HG02981 (cell line): ENCODE results near the gene LGALS16.
"Not testable (repeated sequence)": the region's sequence is repeated elsewhere in the genome, so short reads cannot be mapped to it uniquely, and the experiment has no call there.

Experiments
- ATAC-seq: cut with Tn5 transposase; IDR thresholded peaks from one replicate; pipeline ENCODE4 v1.9.1; 2021; ENCODE audit warnings: mild to moderate bottlenecking, moderate library complexity; ENCODE audit not compliant: unreplicated experiment

LGALS16 gene, protein sequence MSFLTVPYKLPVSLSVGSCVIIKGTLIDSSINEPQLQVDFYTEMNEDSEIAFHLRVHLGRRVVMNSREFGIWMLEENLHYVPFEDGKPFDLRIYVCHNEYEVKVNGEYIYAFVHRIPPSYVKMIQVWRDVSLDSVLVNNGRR

DNA sequence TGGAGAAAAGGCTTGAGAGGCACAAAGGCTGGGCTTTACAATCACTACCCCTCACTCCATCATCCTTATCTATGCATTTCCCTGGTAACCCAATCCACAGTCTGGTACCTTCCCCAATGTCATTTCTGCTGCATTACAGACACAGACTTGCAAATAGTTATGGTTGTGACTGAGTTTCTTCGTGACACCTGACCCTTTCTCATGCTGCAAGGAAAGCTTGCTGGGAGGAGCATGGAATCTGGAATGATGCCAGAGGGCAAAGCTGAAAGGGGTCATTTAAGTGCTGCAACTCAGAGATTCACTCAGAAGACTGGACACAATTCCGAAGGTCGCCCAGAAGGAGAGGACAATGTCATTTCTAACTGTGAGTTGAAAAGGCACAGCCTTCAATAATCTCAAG, at the start of gene LGALS16:
Gene LGALS16, plus strand, starts transcription at position 301 of the 400 bp plus-strand sequence. Its CDS starts 49 bp downstream, at position 350.
- no peak for ATAC-seq

DNA sequence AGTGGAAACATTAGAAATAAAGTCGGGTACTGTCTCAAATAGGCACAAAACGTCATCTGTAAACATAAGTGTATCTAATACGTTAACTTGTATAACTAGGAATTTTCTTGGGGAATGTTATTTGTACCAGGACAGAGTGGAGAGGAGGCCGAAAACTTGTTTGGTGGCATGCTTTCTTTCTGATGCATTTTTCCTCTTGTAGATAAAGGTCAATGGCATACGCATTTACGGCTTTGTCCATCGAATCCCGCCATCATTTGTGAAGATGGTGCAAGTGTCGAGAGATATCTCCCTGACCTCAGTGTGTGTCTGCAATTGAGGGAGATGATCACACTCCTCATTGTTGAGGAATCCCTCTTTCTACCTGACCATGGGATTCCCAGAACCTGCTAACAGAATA, 48.7 kb upstream of the LGALS16 start:
- no peak for ATAC-seq

DNA sequence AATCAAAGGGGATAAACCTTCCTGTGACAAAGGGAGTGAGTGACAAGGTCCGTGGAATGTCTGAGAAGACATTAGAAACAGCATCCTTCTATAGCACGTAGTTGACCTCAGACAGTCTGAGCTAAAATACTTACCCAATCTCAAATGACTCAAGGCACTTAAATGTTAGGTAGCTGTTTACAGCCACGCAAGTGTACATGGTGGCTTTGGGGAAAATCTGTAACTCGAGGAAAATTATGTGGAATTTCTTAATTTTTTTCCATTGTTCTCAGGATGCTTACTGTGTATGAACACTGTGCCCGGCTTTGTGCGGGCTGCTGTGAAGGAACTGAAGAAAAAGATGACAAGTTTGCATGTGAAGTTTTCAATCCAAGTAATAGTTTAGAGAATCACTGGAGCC, 48.2 kb upstream of the LGALS16 start:
- ATAC-seq: no peak

DNA sequence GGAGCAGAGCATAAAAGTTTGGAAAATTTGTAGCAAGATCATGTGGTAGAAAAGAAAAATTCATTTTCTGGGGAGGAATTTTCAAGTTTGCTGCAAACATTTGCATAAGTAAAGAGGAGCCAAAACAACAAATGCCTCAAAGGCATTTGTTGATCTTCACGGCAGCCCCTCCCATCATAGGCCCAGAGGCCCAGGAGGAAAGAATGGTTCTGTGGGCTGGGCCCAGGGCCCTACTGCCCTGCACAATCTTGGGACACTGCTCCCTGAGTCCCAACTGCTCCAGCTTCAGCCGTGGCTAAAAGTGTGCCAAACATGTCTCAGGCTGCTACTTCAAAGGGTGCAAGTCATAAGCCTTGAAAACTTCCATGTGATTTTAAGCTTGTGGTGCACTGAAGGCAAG, 42.1 kb upstream of the LGALS16 start:
- no peak for ATAC-seq

DNA sequence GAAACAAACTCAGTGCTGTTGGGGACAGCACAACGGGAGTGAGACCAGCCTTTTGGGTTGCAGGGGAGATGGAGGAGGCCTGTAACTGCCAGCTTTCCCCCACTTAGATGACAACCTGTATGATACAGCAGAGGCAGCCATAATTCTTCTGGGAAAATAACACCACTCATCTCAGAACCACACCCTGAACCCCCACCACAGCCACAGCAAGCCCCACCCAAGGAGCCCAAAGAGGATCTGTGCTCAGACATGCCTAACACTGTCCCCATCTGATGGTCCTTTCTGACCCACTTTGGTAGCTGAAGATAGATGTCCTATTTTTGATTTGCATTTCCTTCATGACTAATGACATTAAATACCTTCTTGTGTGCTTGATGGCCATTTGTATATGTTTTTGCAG, 38.0 kb upstream of the LGALS16 start:
- ATAC-seq: no peak

DNA sequence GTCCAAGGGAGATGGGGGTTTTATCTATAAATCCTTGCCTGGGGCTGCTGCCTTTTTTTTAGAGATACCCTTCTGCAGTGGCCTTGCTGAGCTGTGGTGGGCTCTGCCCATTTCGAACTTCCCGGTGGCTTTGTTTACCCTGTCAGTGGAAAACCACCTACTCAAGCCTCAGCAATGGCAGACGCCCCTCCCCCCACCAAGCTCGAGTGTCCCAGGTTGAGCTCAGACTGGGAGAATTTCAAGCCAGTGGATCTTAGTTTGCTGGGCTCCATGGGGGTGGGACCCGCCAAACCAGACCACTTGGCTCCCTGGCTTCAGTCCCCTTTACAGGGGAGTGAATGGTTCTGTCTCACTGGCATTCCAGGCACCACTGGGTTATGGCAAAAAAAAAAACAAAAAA, 31.8 kb upstream of the LGALS16 start:
- no peak for ATAC-seq

DNA sequence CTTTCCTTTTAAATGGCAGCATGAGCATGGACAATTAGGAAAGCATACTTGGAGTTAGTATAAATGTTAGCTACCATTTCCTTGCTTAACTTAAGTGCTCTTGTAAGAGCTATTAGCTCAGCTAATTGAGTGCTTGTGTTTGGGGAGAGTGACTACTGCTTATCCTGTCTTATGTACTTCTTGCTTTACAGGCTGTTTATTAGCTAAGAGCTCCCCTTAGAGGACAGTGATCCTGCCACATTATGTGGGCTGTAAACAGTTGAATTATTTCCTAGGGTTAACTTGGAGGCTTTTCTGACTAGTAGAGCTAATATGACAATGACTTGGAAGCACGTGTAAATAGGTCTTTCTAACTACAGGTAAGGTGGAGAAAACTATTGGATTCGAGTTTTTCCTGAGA, 28.1 kb upstream of the LGALS16 start:
- ATAC-seq: not testable (repeated sequence)

DNA sequence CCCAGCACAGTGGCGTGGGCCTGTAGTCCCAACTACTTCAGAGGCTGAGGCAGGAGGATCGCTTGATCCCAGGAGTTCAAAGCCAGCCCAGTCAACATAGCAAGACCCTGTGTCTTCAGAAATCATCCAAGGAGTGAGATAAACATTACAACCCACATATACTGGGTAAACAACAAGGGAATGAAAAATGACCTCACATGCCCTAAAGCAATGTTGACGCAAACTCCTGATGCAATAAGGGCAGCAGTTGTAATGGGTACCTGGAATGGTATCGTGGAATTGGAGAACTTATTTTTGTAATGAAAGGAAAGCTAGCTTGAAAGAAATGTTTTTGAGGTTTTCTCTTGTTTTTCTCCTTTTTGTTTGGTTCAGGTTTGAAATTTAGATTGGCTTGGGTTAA, 24.5 kb upstream of the LGALS16 start:
- ATAC-seq: no peak

DNA sequence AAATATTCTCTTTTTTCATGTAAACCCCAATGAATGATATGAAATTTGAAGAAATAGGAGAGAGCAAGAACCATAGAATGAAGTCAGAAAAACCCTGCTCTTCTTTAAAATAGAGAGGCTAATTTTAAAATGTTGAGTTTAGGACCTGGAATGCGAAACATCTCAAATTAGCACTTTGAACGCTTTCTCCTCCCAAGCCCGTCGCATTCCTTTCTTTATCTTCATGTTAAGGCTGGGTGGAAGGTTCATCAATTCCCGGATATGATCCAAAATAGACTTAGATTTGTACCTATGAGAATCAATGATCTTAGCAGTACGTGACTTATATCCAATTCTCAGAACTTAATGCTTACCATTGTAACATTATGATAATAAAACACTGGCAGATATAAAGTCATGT, 24.1 kb upstream of the LGALS16 start:
- ATAC-seq: no peak

DNA sequence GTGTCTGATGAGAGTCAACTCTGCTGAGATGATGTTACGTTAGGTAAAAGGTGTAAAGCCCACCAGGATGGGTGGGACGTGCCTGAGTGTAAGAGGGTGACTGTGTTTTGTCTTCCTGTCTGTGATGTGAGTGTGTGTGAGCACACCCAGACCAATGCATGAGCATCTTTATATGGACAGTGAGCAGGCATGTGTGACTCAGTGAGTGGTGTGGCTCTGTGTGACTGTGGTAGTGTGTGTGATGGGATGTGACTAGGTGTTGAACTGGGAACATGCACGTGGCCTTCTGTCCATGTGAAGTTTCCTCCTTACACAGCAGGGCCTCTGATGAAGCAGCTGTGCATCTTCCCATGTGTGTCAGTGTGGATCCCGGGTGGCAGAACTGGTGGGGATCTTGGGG, 17.8 kb upstream of the LGALS16 start:
- ATAC-seq: no peak

DNA sequence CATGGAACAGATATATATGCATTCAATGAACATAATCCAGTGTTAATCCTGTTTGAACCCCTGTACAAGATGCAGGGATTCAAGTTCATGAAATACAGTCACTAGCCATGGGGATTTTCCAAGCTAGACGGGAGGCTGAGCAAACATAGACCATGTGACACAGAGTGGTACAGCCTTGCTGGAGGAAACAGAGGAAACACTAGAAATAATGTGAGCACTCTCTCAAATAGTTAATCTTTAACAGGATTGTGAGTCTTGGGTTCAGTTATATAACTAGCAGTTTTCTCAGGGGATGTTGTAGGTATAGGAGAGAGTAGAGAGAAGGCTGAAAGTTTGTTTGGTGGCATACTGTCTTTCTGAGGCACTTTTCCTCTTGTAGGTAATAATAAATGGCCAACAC, 13.9 kb upstream of the LGALS16 start:
- ATAC-seq: no peak

DNA sequence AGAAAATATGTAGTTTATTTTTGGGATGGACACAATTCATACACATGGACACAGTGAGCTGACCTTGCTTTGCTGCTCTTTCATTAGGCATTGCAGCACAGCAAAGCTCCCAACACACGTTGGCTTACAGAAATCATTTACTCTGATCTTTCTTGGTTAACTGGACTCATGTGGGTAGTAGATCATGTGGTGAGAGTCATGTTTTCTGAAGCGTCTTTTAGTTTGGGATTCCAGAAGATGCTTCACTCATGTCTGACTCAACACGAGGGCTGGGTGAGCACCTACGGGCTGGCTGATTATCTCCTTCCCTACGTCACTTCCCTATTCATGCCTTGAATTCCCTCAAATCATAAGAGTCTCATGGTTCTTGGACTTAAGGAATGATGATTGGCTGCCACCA, 12.1 kb upstream of the LGALS16 start:
- ATAC-seq: no peak

DNA sequence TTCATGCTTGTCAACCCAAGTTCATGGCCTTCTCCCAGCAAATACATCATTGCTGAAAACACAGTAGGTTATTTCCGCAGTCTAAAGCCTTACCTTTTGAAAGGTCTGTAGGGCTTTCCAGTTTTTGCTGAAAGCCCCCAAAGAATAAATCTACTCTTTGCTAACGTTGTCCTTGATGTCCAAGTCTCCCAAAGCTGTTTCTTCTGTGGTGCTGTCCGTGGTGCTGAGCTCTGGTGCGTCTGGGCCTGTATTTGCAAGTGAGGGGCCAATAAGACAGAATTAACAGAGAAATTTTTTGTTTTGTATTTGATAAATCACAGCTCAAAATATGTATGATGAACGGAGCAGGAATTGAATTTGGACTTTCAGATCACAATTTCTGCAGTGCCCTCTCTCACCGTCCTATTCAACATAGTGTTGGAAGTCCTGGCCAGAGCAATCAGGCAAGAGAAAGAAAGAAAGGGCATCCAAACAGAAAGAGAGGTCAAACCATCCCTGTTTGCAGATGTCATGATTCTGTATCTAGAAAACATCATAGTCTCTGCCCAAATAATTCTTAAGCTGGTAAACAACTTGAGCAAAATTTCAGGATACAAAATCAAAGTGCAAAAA, 9.8 kb upstream of the LGALS16 start:
- no peak for ATAC-seq

DNA sequence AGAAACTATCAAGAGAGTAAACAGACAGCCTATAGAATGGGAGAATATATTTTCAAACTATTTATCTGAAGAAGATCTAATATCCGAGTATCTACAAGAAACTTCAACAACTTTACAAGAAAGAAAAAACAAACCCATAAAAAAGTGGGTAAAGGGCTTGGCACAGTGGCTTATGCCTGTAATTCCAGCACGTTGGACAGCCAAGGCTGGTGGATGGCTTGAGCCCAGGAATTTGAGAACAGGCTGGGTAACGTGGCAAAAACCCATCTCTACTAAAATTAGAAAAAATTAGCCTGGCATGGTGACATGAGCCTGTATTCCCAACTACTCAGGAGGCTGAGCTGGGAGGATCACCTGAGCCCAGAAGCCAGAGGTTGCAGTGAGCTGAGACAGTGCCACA, 7.8 kb upstream of the LGALS16 start:
- ATAC-seq: no peak

DNA sequence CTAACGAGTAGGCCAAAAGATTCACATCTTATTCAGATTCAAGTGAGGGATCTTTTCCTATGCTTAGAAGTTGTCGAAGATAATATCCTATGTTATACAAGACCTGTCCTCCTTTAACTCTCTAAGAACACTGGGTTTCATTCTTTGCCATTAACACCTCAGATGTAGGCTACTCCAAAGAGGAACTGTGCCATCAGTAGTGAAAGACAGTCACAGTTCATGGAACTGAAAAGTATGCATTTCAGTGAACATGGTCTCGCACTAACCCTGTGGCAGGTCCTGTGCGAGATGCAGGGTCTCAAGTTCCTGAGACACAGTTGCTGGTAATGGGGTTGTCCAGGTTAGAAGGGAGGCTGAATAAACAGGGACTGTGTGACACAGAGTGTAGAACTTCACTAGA, 4.1 kb downstream of the LGALS16 start:
- no peak for ATAC-seq

DNA sequence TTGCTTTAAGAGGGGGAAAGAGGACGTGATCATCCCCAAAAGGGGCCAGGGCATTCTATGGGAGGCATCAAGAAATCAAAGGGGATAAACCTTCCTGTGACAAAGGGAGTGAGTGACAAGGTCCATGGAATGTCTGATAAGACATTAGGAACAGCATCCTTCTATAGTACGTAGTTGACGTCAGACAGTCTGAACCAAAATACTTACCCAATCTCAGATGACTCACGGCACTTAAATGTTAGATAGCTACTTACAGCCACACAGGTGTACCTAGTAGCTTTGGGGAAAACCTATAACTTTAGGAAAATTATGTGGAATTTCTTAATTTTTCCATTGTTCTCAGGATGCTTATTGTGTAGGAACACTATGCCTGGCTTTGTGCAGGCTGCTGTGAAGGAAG, 4.9 kb downstream of the LGALS16 start:
- ATAC-seq: no peak

DNA sequence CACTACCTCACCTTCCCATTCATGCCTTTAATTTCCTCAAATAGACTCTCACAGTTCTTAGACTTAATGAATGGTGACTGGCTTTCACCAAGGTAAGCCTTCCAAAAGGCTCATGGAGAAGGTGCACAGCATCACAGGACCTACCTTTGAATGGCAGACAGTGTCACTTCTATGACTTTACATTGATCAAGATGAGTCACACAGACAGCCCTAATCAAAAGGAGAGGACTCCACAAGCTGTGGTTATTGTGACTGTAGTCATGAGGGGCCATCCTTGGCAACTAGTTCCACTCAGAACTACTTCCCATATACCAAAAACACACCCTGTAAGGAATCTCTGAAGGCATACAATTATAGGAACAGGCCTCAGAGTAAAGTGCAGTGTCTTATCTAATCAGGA, 5.9 kb downstream of the LGALS16 start:
- ATAC-seq: no peak

DNA sequence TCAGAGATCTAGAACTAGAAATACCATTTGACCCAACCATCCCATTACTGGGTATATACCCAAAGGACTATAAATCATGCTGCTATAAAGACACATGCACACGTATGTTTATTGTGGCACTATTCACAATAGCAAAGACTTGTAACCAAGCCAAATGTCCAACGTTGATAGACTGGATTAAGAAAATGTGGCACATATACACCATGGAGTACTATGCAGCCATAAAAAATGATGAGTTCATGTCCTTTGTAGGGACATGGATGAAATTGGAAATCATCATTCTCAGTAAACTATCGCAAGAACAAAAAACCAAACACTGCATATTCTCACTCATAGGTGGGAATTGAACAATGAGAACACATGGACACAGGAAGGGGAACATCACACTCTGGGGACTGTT, 14.1 kb downstream of the LGALS16 start:
- not testable (repeated sequence) for ATAC-seq

DNA sequence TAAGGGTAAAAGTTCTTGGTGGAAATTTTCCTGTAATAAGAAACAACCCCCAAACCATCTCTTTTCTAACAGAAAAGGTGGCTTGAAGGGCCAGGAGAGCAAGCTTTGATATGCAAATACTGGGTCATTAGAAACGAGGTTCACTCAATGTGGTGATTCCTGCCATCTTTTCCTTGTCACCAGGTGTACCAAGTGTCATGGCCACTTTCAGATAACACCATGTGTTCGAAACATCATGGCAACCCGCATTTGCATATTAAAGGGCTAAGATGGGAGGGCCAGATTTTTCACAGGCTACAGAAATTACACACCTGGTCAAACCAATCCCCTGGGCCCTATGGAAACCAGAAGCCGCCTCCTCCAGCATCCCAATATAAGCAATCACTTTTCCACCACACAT, 15.3 kb downstream of the LGALS16 start:
- no peak for ATAC-seq

DNA sequence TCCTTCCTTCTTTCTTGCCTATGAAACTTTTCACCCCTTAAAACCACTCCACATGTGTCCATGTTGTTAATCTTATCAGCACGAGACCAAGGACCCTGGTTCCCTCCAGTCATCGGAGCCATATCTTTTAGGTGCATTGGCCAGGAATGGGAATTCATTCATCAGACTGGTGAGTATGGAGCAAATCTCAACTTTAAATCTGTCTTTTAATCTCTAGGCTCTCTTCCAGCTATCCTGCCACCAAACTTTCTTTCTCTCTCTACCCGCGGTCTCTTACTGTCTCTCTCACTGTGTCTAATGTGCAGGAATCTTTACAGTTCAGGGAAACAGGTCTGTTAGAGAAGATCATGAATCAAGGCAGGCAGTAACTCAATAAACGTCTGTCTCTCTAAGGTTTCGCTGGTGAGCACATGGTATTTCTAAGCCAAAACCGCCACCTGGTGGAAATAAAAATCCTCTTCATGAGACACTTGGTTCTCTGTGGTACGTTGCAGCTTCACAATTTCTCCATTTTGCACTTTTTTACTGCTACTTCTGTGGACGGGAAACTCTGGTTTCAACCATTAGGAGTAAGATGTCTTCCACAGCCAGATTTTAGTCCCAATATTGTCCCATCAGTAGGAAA, 16.1 kb downstream of the LGALS16 start:
- no peak for ATAC-seq

DNA sequence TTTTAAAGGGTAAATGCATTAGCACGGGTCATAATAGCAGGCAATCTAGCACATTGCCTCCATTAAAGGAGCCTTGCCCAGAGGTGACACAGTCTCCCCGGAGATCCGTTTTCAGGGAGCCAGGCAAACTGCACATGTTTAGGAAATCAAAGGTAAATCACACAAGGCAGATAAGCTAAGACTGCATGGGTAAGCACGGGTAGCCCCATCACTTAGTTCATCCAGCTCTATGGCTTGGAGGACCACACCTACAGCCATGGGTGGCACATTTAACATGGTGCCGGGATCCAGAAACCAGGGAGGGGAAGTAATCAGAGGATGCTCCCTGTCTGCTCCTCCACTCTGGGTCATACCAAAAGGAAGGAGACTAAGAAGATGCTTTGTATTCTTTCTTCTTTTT, 16.8 kb downstream of the LGALS16 start:
- ATAC-seq: no peak

DNA sequence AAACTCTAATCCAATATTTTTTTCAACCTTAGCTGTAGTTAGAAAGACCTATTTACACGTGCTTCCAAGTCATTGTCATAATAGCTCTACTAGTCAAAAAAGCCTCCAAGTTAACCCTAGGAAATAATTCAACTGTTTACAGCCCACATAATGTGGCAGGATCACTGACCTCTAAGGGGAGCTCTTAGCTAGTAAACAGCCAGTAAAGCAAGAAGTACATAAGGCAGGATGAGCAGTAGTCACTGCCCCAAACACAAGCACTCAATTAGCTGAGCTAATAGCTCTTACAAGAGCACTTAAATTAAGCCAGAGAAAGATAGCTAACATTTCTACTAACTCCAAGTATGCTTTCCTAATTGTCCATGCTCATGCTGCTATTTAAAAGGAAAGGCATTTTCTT, 18.1 kb downstream of the LGALS16 start:
- ATAC-seq: not testable (repeated sequence)

DNA sequence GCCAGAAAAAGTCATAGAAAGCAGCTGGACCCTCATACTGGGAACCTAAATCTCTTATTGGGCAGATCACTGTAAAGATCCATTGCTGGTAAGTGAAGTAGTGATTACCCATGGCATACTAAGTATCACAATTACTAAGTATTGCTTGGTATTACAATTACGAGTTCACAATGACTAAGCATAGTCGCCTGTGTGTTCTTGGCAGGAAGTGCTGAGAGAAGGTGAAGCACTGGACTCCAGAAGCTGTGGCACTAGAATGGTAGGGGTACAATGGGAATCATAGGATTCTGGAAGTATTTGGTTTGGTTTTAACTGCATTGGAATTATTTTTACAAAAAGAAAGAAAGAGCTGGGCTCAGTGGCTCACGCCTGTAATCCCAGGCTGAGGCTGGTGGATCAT, 20.3 kb downstream of the LGALS16 start:
- no peak for ATAC-seq
